Measurements from ENCODE around the gene KCNQ1.

DNA sequence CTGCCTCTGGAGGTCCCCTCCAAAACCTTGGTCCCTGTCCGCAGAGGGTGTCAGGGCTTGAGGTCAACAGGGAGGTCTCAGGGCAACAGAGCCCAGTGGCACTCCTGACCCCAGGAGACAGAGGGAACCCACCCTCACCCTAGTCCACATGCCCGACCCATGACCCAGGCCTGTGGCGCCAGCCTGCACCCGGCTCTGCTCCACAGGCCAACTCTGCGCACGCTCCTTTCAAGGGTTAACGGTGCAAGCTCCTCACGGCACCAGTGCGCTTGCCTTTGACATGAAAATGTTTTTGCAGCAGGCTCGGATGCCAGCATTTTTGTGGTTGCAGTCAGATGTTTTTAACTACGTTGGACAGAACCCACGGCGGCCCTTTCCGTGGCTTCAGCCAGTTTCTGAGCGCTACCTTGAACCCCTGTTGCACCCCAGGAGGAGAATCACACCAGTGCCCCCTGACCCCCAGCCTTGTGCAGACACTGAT lies 372.2 kb downstream of the KCNQ1 start:
- TF ChIP-seq, protein P1, sequence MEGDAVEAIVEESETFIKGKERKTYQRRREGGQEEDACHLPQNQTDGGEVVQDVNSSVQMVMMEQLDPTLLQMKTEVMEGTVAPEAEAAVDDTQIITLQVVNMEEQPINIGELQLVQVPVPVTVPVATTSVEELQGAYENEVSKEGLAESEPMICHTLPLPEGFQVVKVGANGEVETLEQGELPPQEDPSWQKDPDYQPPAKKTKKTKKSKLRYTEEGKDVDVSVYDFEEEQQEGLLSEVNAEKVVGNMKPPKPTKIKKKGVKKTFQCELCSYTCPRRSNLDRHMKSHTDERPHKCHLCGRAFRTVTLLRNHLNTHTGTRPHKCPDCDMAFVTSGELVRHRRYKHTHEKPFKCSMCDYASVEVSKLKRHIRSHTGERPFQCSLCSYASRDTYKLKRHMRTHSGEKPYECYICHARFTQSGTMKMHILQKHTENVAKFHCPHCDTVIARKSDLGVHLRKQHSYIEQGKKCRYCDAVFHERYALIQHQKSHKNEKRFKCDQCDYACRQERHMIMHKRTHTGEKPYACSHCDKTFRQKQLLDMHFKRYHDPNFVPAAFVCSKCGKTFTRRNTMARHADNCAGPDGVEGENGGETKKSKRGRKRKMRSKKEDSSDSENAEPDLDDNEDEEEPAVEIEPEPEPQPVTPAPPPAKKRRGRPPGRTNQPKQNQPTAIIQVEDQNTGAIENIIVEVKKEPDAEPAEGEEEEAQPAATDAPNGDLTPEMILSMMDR (conservative IDR thresholded peaks at IDR 0.05; ENCODE audit: low read depth in 2 of 2): no peak
- TF ChIP-seq, protein P2, sequence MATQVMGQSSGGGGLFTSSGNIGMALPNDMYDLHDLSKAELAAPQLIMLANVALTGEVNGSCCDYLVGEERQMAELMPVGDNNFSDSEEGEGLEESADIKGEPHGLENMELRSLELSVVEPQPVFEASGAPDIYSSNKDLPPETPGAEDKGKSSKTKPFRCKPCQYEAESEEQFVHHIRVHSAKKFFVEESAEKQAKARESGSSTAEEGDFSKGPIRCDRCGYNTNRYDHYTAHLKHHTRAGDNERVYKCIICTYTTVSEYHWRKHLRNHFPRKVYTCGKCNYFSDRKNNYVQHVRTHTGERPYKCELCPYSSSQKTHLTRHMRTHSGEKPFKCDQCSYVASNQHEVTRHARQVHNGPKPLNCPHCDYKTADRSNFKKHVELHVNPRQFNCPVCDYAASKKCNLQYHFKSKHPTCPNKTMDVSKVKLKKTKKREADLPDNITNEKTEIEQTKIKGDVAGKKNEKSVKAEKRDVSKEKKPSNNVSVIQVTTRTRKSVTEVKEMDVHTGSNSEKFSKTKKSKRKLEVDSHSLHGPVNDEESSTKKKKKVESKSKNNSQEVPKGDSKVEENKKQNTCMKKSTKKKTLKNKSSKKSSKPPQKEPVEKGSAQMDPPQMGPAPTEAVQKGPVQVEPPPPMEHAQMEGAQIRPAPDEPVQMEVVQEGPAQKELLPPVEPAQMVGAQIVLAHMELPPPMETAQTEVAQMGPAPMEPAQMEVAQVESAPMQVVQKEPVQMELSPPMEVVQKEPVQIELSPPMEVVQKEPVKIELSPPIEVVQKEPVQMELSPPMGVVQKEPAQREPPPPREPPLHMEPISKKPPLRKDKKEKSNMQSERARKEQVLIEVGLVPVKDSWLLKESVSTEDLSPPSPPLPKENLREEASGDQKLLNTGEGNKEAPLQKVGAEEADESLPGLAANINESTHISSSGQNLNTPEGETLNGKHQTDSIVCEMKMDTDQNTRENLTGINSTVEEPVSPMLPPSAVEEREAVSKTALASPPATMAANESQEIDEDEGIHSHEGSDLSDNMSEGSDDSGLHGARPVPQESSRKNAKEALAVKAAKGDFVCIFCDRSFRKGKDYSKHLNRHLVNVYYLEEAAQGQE (IDR thresholded peaks at IDR 0.05; ENCODE audit: unreplicated experiment): no peak
- TF ChIP-seq EZH2 (IDR thresholded peaks at IDR 0.05; ENCODE audit: low read depth, unreplicated experiment) (no peak), NANOG (IDR thresholded peaks at IDR 0.05; ENCODE audit: borderline replicate concordance) (no peak), POLR2AphosphoS5 (IDR thresholded peaks at IDR 0.05; ENCODE audit: low read depth) (no peak), JUNB (IDR thresholded peaks at IDR 0.05; ENCODE audit: unreplicated experiment) (no peak)

Data from GM23338 (cell line).